ENCODE measurements around the gene CLEC4G. TPM values are rescaled to one million over a fixed set of nuclear protein-coding genes. Genes with fewer than 3 reads are reported as not detected.

CLEC4G gene
- total and polyA plus RNA-seq, 2 of the 8 experiments (the other 6 are each of a cell fraction or from before 2014, with no cell fraction given) = 0.35 to 2.9 TPM

GRCh38 chr19:7767487-7767886 lies 35.6 kb upstream of the CLEC4G start:
- Histone ChIP-seq H3K9ac (replicated peaks in 1 of 4; ENCODE audit: extremely low read depth in 1 of 4, low read depth in 3 of 4, low read length in 3 of 4) (no peak overlapping the region), H3K27me3 (replicated peaks in 1 of 4; ENCODE audit: control insufficient read depth in 3 of 4, extremely low read depth in 1 of 4, insufficient read depth in 3 of 4, low read length in 3 of 4) (peaks cover 0 to 2% (median 0%) of the 10 kb centered on the region in 4 experiments; a peak in 1 of 7 replicates), H3K4me3 (ENCODE audit: extremely low read depth in 1 of 4, insufficient read depth in 2 of 4, low read depth in 3 of 4, low read length in 4 of 4) (no peak overlapping the region), H3K14ac (ENCODE audit: insufficient read length) (no peak overlapping the region), H2BK20ac (ENCODE audit: low read length) (no peak overlapping the region), H3K79me2 (ENCODE audit: control insufficient read depth in 1 of 2, insufficient read depth in 2 of 2, low read length in 2 of 2) (no peaks in the 10 kb centered on the region), H3K4me1 (replicated peaks in 1 of 4; ENCODE audit: control insufficient read depth in 3 of 4, insufficient read depth in 4 of 4, low read length in 3 of 4) (peaks cover 0 to 3% (median under 1%) of the 10 kb centered on the region in 4 experiments; a peak in 1 of 7 replicates), H3K56ac (replicated peaks; ENCODE audit: insufficient read length, low read depth, low read length) (no peak overlapping the region), H2AK5ac (ENCODE audit: low read depth, low read length) (no peak overlapping the region), H4K91ac (replicated peaks; ENCODE audit: insufficient read length, low read length) (no peak overlapping the region), H3K4ac (replicated peaks; ENCODE audit: insufficient read length, low read depth, low read length) (no peak overlapping the region), H3K27ac (ENCODE audit: low read depth, low read length) (no peak overlapping the region), H2BK5ac (ENCODE audit: low read depth, low read length) (no peak overlapping the region), H3K79me1 (ENCODE audit: low read depth, low read length) (no peaks in the 10 kb centered on the region), H4K5ac (ENCODE audit: insufficient read length, low read depth, low read length) (no peak overlapping the region), H3K18ac (ENCODE audit: extremely low read depth, low read length) (no peak overlapping the region), H2BK15ac (ENCODE audit: low read length) (no peak overlapping the region), H4K20me1 (replicated peaks in 1 of 2; ENCODE audit: control insufficient read depth in 1 of 2, insufficient read depth in 2 of 2, low read length in 2 of 2) (no peaks in the 10 kb centered on the region), H3K23ac (ENCODE audit: insufficient read length) (no peak overlapping the region), H3K9me3 (ENCODE audit: insufficient read depth in 2 of 2, low read depth in 1 of 2, low read length in 1 of 2) (no peaks in the 10 kb centered on the region), H3K4me2 (ENCODE audit: insufficient read depth in 1 of 2, low read depth in 2 of 2, low read length in 2 of 2) (no peak overlapping the region), H2BK12ac (ENCODE audit: low read depth, low read length) (no peak overlapping the region), H2AFZ (ENCODE audit: low read length) (no peak overlapping the region), H4K8ac (ENCODE audit: extremely low read depth, insufficient read depth, low read length) (no peak overlapping the region), H3K23me2 (ENCODE audit: low read depth, low read length) (no peaks in the 10 kb centered on the region), H2BK120ac (replicated peaks; ENCODE audit: low read depth, low read length) (no peak overlapping the region), H3K36me3 (ENCODE audit: control insufficient read depth in 2 of 4, insufficient read depth in 4 of 4, low read length in 3 of 4) (no peaks in the 10 kb centered on the region)
- POLR2A ChIA-PET (ENCODE audit: partially characterized antibody) = interaction anchor here (0.7 to 0.8 kb wide), 2 partner anchors 14 to 33 kb away, joined by 3 read pairs; no protein-coding TSS in a partner anchor
- no peak for FAIRE-seq
- DNase-seq (ENCODE audit: low read depth in 1 of 2, low spot score in 2 of 2) = no peak
- WGBS, 2 experiments (ENCODE audit: extremely low coverage in 1 of 2, insufficient coverage in 1 of 2, insufficient read length in 1 of 2, insufficient replicate concordance in 2 of 2, low coverage in 1 of 2, low lambda C conversion rate in 2 of 2, missing lambda C conversion rate in 1 of 2) = 87% methylated on average over 4 of the region's 4 CpGs; no CpG with 5 or more reads in 1 of the 2 experiments
- CTCF ChIA-PET (ENCODE audit: partially characterized antibody) = interaction anchor here (0.7 to 1.5 kb wide), 6 partner anchors 10 to 50 kb away, joined by 3 to 5 read pairs (median 4); no protein-coding TSS in a partner anchor
- TF ChIP-seq CBX5 (IDR thresholded peaks at IDR 0.05; ENCODE audit: low read depth, low read length) (no peak), POLR2AphosphoS5 (IDR thresholded peaks at IDR 0.05; ENCODE audit: low read depth, low read length) (no peak), SP4 (IDR thresholded peaks at IDR 0.05; ENCODE audit: low read length) (no peak), SAP30 (IDR thresholded peaks at IDR 0.05; ENCODE audit: insufficient read depth, insufficient replicate concordance, low read length) (no peak), SIRT6 (IDR thresholded peaks at IDR 0.05; ENCODE audit: low read length) (no peak), BRCA1 (IDR thresholded peaks at IDR 0.05; ENCODE audit: low read depth, low read length) (no peak), SP2 (IDR thresholded peaks at IDR 0.05; ENCODE audit: low read length) (no peak), TAF1 (IDR thresholded peaks at IDR 0.05; ENCODE audit: low read depth, low read length) (no peak), CEBPB (IDR thresholded peaks at IDR 0.05; ENCODE audit: low read depth, low read length) (no peak), RNF2 (IDR thresholded peaks at IDR 0.05; ENCODE audit: borderline replicate concordance, low read depth, low read length, missing control alignments, poor library complexity, severe bottlenecking) (no peak), MAFK (IDR thresholded peaks at IDR 0.05; ENCODE audit: low read depth, low read length) (no peak)
- TF ChIP-seq, protein P1, sequence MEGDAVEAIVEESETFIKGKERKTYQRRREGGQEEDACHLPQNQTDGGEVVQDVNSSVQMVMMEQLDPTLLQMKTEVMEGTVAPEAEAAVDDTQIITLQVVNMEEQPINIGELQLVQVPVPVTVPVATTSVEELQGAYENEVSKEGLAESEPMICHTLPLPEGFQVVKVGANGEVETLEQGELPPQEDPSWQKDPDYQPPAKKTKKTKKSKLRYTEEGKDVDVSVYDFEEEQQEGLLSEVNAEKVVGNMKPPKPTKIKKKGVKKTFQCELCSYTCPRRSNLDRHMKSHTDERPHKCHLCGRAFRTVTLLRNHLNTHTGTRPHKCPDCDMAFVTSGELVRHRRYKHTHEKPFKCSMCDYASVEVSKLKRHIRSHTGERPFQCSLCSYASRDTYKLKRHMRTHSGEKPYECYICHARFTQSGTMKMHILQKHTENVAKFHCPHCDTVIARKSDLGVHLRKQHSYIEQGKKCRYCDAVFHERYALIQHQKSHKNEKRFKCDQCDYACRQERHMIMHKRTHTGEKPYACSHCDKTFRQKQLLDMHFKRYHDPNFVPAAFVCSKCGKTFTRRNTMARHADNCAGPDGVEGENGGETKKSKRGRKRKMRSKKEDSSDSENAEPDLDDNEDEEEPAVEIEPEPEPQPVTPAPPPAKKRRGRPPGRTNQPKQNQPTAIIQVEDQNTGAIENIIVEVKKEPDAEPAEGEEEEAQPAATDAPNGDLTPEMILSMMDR (IDR thresholded peaks at IDR 0.05; ENCODE audit: control extremely low read depth in 1 of 3, insufficient read depth in 1 of 3, low read depth in 1 of 3, low read length in 3 of 3) = no peak

Data from H1 (cell line).